ENCODE measurements around the gene SLC22A23.

- TF ChIP-seq CTCF (IDR thresholded peaks at IDR 0.05), result no peak
- TF ChIP-seq POLR2A (IDR thresholded peaks at IDR 0.05), result no peak
Measured at GRCh38 chr6:3427687-3428085, 29.2 kb downstream of the SLC22A23 start.
